Measurements from ENCODE around the gene CORIN. TPM values are rescaled to one million over a fixed set of nuclear protein-coding genes. Genes with fewer than 3 reads are reported as not detected.
A peak's percentile ranks its signal among the peaks of the same experiment; 100 is the strongest.

CORIN gene
- total and polyA plus RNA-seq, 4 donors: 0.15 to 9.1 (median 1.0) TPM

GRCh38 chr4:47839259-47839658, 1.4 kb upstream of the CORIN start:
- Histone ChIP-seq H3K27me3 (ENCODE audit: control insufficient read depth in 3 of 3, insufficient read depth in 3 of 3, low read length in 2 of 3) (no peaks in the 10 kb centered on the region), H3K9ac (ENCODE audit: insufficient read depth in 1 of 2, low read length in 2 of 2) (no peak overlapping the region), H3K36me3 (ENCODE audit: control insufficient read depth in 4 of 4, insufficient read depth in 4 of 4, low read length in 4 of 4) (peaks cover 0 to 3% (median 0%) of the 10 kb centered on the region in 4 donors), H3K9me3 (ENCODE audit: control insufficient read depth in 4 of 4, insufficient read depth in 3 of 4, low read length in 3 of 4) (no peaks in the 10 kb centered on the region), H3K4me1 (ENCODE audit: control insufficient read depth in 5 of 5, insufficient read depth in 5 of 5, low read length in 5 of 5) (peaks cover 6 to 27% (median 8%) of the 10 kb centered on the region in 5 donors), H3K27ac (ENCODE audit: low read depth in 1 of 2, low read length in 1 of 2) (peak overlapping the region in 1 of 2 donors; percentile 38), H3K4me3 (no peak overlapping the region)
- TF ChIP-seq, protein P1, sequence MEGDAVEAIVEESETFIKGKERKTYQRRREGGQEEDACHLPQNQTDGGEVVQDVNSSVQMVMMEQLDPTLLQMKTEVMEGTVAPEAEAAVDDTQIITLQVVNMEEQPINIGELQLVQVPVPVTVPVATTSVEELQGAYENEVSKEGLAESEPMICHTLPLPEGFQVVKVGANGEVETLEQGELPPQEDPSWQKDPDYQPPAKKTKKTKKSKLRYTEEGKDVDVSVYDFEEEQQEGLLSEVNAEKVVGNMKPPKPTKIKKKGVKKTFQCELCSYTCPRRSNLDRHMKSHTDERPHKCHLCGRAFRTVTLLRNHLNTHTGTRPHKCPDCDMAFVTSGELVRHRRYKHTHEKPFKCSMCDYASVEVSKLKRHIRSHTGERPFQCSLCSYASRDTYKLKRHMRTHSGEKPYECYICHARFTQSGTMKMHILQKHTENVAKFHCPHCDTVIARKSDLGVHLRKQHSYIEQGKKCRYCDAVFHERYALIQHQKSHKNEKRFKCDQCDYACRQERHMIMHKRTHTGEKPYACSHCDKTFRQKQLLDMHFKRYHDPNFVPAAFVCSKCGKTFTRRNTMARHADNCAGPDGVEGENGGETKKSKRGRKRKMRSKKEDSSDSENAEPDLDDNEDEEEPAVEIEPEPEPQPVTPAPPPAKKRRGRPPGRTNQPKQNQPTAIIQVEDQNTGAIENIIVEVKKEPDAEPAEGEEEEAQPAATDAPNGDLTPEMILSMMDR (IDR thresholded peaks at IDR 0.05; ENCODE audit: control extremely low read depth, extremely low read depth): no peak
- ATAC-seq (ENCODE audit: insufficient read depth, low FRiP score): no peak
- DNase-seq: peak in 2 of 3 donors; percentile 32 to 54
- 68 to 77% methylated on average over 5 of the region's 5 CpGs for WGBS, 2 donors

- ATAC-seq (ENCODE audit: insufficient read depth, low FRiP score) (no peak), DNase-seq (peak in 2 of 3 donors; percentile 9 to 11)
- no peaks in the 10 kb centered on the region for H3K9me3 ChIP-seq (ENCODE audit: control insufficient read depth in 4 of 4, insufficient read depth in 3 of 4, low read length in 3 of 4)
Observed at GRCh38 chr4:47838445-47838844, 578 bp upstream of the CORIN start.

GRCh38 chr4:47837094-47837907, 566 bp downstream of the CORIN start:
- 1% methylated on average over 52 to 58 of the region's 58 CpGs for WGBS, 2 donors
- Histone ChIP-seq H3K27me3 (ENCODE audit: control insufficient read depth in 3 of 3, insufficient read depth in 3 of 3, low read length in 2 of 3) (no peaks in the 10 kb centered on the region), H3K9ac (ENCODE audit: insufficient read depth in 1 of 2, low read length in 2 of 2) (peak overlapping the region in 1 of 2 donors; percentile 83)

More at GRCh38 chr4:47838445-47838844, 578 bp upstream of the CORIN start:
- peaks cover 6 to 27% (median 8%) of the 10 kb centered on the region in 5 donors for H3K4me1 ChIP-seq (ENCODE audit: control insufficient read depth in 5 of 5, insufficient read depth in 5 of 5, low read length in 5 of 5)
- no peak overlapping the region for H3K4me3 ChIP-seq
- H3K36me3 ChIP-seq (ENCODE audit: control insufficient read depth in 4 of 4, insufficient read depth in 4 of 4, low read length in 4 of 4): no peaks in the 10 kb centered on the region
- H3K27me3 ChIP-seq (ENCODE audit: control insufficient read depth in 3 of 3, insufficient read depth in 3 of 3, low read length in 2 of 3): no peaks in the 10 kb centered on the region
- TF ChIP-seq, protein P1 (IDR thresholded peaks at IDR 0.05; ENCODE audit: control extremely low read depth, extremely low read depth): no peak
- peak overlapping the region in 1 of 2 donors; percentile 54 for H3K27ac ChIP-seq (ENCODE audit: low read depth in 1 of 2, low read length in 1 of 2)
- 62 to 75% methylated on average over 4 of the region's 4 CpGs for WGBS, 2 donors
- no peak overlapping the region for H3K9ac ChIP-seq (ENCODE audit: insufficient read depth in 1 of 2, low read length in 2 of 2)

More at GRCh38 chr4:47837094-47837907, 566 bp downstream of the CORIN start:
- TF ChIP-seq, protein P1 (IDR thresholded peaks at IDR 0.05; ENCODE audit: control extremely low read depth, extremely low read depth): no peak
- H3K4me1 ChIP-seq (ENCODE audit: control insufficient read depth in 5 of 5, insufficient read depth in 5 of 5, low read length in 5 of 5): peaks cover 6 to 27% (median 8%) of the 10 kb centered on the region in 5 donors
- ATAC-seq (ENCODE audit: insufficient read depth, low FRiP score): peak; percentile 50
- no peaks in the 10 kb centered on the region for H3K36me3 ChIP-seq (ENCODE audit: control insufficient read depth in 4 of 4, insufficient read depth in 4 of 4, low read length in 4 of 4)
- H3K27ac ChIP-seq (ENCODE audit: low read depth in 1 of 2, low read length in 1 of 2): peak overlapping the region; percentile 2 to 54
- H3K4me3 ChIP-seq: peak overlapping the region; percentile 43
- DNase-seq: peak; percentile 43 to 51 (median 51)
- peaks cover 0 to 4% (median 2%) of the 10 kb centered on the region in 4 donors for H3K9me3 ChIP-seq (ENCODE audit: control insufficient read depth in 4 of 4, insufficient read depth in 3 of 4, low read length in 3 of 4)

Measured in lung (tissue), 12 donors.